SK-N-SH (cell line): ENCODE results near the gene CHRNB2. TPM values are rescaled to one million over a fixed set of nuclear protein-coding genes. Genes with fewer than 3 reads are reported as not detected.

Experiments used
- CTCF ChIA-PET: fragments of 300-600, 350-600 bp; formaldehyde crosslinking; extraction: SDS; loops from one replicate; lab custom pipeline; 2021; lab: Yijun Ruan, JAX
- POLR2A ChIA-PET: fragments of 350-600 bp; sonication (Branson Sonifier 250); formaldehyde crosslinking; extraction: SDS; loops from one replicate; lab custom pipeline; 2020; ENCODE audit warnings: antibody characterized with exemption, inconsistent platforms; lab: Yijun Ruan, JAX
- DNase-seq: peaks from one replicate; pipeline ENCODE4 v3.0.0; 2012
- H2AFZ ChIP-seq: fragments of 200-600 bp; sonication (generic); 2 replicates; pipeline ENCODE4 v1.8.1; 2016; ENCODE audit warnings: antibody characterized with exemption, mild to moderate bottlenecking, low read depth
- H3F3A ChIP-seq: fragments of 200-600 bp; sonication (generic); replicated peaks from 2 replicates; pipeline ENCODE3; 2016; ENCODE audit warnings: antibody characterized with exemption, mild to moderate bottlenecking; ENCODE audit not compliant: insufficient read depth
- H3K27ac ChIP-seq, 2 experiments: fragments of 200-500 bp in 1 of 2; fragments of 200-600 bp in 1 of 2; sonication (Bioruptor generic) in 1 of 2; sonication (generic), shearing (Covaris generic) in 1 of 2; 2 replicates each; pipeline versions ENCODE4 v1.5.1 to v1.6.1; 2014 to 2016; ENCODE audit warnings: low read depth in 2 of 2, inconsistent platforms in 1 of 2, low read length in 1 of 2, mild to moderate bottlenecking in 1 of 2, mixed read lengths in 1 of 2
- H3K27me3 ChIP-seq: fragments of 200-600 bp; sonication (generic), shearing (Covaris generic); 2 replicates; pipeline ENCODE4 v1.6.1; 2016; ENCODE audit warnings: mixed run types; ENCODE audit not compliant: insufficient read depth
- H3K36me3 ChIP-seq, 2 experiments: fragments of 200-500 bp in 1 of 2; fragments of 200-600 bp in 1 of 2; sonication (Bioruptor generic) in 1 of 2; sonication (generic) in 1 of 2; replicated peaks in 1 of 2; 2 replicates each; pipeline versions ENCODE3 to v1.5.1; 2014 to 2016; ENCODE audit warnings: low read length in 1 of 2, mild to moderate bottlenecking in 1 of 2; ENCODE audit not compliant: insufficient read depth in 2 of 2, control insufficient read depth in 1 of 2
- H3K4me1 ChIP-seq, 2 experiments: fragments of 200-500 bp in 1 of 2; fragments of 200-600 bp in 1 of 2; sonication (Bioruptor generic) in 1 of 2; sonication (generic), shearing (Covaris generic) in 1 of 2; 2 replicates each; pipeline versions ENCODE4 v1.5.1 to v1.6.1; 2014 to 2016; ENCODE audit warnings: low read depth in 1 of 2, low read length in 1 of 2, mixed run types in 1 of 2; ENCODE audit not compliant: insufficient read depth in 2 of 2, control insufficient read depth in 1 of 2
- H3K4me2 ChIP-seq: fragments of 200-600 bp; sonication (generic), shearing (Covaris generic); 2 replicates; pipeline ENCODE4 v1.6.1; 2017; ENCODE audit warnings: mixed run types
- H3K4me3 ChIP-seq, 2 experiments: fragments of 200-500 bp in 1 of 2; fragments of 200-600 bp in 1 of 2; sonication (Bioruptor generic) in 1 of 2; sonication (generic), shearing (Covaris generic) in 1 of 2; 2 replicates each; pipeline versions ENCODE4 v1.5.1 to v1.8.1; 2014 to 2016; ENCODE audit warnings: low read depth in 2 of 2, inconsistent platforms in 1 of 2, low read length in 1 of 2, mild to moderate bottlenecking in 1 of 2, mixed read lengths in 1 of 2, moderate library complexity in 1 of 2
- H3K79me2 ChIP-seq: fragments of 200-600 bp; sonication (generic); 2 replicates; pipeline ENCODE4 v1.8.1; 2017; ENCODE audit warnings: mild to moderate bottlenecking; ENCODE audit not compliant: insufficient read depth
- H3K9ac ChIP-seq: fragments of 200-600 bp; sonication (generic); 2 replicates; pipeline ENCODE4 v1.6.1; 2017; ENCODE audit warnings: mixed run types
- H3K9me2 ChIP-seq: fragments of 200-600 bp; sonication (generic); 2 replicates; pipeline ENCODE4 v1.6.1; 2017; ENCODE audit warnings: mixed run types
- H3K9me3 ChIP-seq: fragments of 200-600 bp; sonication (generic); 2 replicates; pipeline ENCODE4 v1.6.1; 2017; ENCODE audit warnings: mixed run types, mild to moderate bottlenecking, moderate library complexity
- H4K20me1 ChIP-seq: fragments of 200-600 bp; sonication (generic); 2 replicates; pipeline ENCODE4 v1.6.1; 2017; ENCODE audit warnings: mild to moderate bottlenecking, mixed run types; ENCODE audit not compliant: insufficient read depth
- GATA2 ChIP-seq: sonication (generic); formaldehyde crosslinking; IDR thresholded peaks from 2 replicates; pipeline ENCODE4 v1.5.0; 2020; ENCODE audit warnings: mild to moderate bottlenecking, missing genetic modification reagents
- NFIC ChIP-seq: IDR thresholded peaks from 2 replicates; pipeline ENCODE4 v1.4.0; 2012; ENCODE audit warnings: borderline replicate concordance
- NRF1 ChIP-seq: IDR thresholded peaks from 2 replicates; pipeline ENCODE4 v1.6.1; 2012; ENCODE audit warnings: low read depth, mild to moderate bottlenecking, low read length
- PBX3 ChIP-seq: IDR thresholded peaks from 2 replicates; pipeline ENCODE4; 2012
- RAD21 ChIP-seq: IDR thresholded peaks from 2 replicates; pipeline ENCODE4 v1.6.1; 2012; ENCODE audit warnings: mild to moderate bottlenecking, low read length
- RFX5 ChIP-seq: IDR thresholded peaks from 2 replicates; pipeline ENCODE4 v1.6.1; 2012; ENCODE audit warnings: mild to moderate bottlenecking, improper control_type of control experiment, low read length
- SIN3A ChIP-seq: IDR thresholded peaks from 2 replicates; pipeline ENCODE4 v1.6.1; 2012; ENCODE audit warnings: low read depth, mild to moderate bottlenecking, low read length, moderate library complexity, borderline replicate concordance
- SMC3 ChIP-seq: IDR thresholded peaks from 2 replicates; pipeline ENCODE4 v1.6.1; 2012; ENCODE audit warnings: low read depth, low read length, improper control_type of control experiment
- TEAD4 ChIP-seq: IDR thresholded peaks from 2 replicates; pipeline ENCODE4 v1.4.0; 2012; ENCODE audit warnings: mild to moderate bottlenecking, borderline replicate concordance; ENCODE audit not compliant: insufficient read depth
- WGBS: methylation state at CpG from one replicate; pipeline ENCODE4 v1.1.6; 2017; ENCODE audit warnings: low lambda C conversion rate; 5-methylcytosine and 5-hydroxymethylcytosine counted together
- polyA plus RNA-seq, 3 experiments: library from polyadenylated mRNA; depleted of rRNA; stranded (reverse); fragments of >200 nt; gene quantifications; 2 replicates each; pipeline ENCODE4 v1.2.3, GENCODE V29; 2012
- TF ChIP-seq, protein P1 (sequence below): IDR thresholded peaks from 2 replicates; pipeline ENCODE4 v1.4.0; 2012; ENCODE audit warnings: low read depth

CHRNB2 gene
- polyA plus RNA-seq, 1 of the 3 experiments (the other 2 are of a cell fraction): 0.64 TPM

- Histone ChIP-seq H3K4me3 (no peak overlapping the region), H2AFZ (no peak overlapping the region; the same call in 1 of the 2 replicates), H3K9ac (peak overlapping the region; percentile 99; the same call in 1 of the 2 replicates), H3K79me2 (peaks cover 90% of the 10 kb centered on the region), H4K20me1 (peaks cover 28% of the 10 kb centered on the region), H3K4me2 (peak overlapping the region; percentile 99), H3K27me3 (no peaks in the 10 kb centered on the region), H3K36me3 (peaks cover 10 to 12% of the 10 kb centered on the region in 2 experiments), H3K4me1 (peaks cover 11 to 14% of the 10 kb centered on the region in 2 experiments), H3K9me2 (no peaks in the 10 kb centered on the region), H3F3A (peaks cover 21% of the 10 kb centered on the region), H3K27ac (peak overlapping the region; percentile 82 to 94; a peak in 3 of 4 replicates), H3K9me3 (no peaks in the 10 kb centered on the region)
- 80% methylated on average over 12 of the region's 12 CpGs for WGBS
- CTCF ChIA-PET: interaction anchor here (1.0 kb wide), 3 partner anchors 33 to 63 kb away, joined by 3 to 4 read pairs (median 3); no protein-coding TSS in a partner anchor
- DNase-seq: no peak
- TF ChIP-seq SIN3A (no peak), PBX3 (no peak), NFIC (no peak), RFX5 (no peak), SMC3 (no peak)
- POLR2A ChIA-PET: no interaction called here
Observed at GRCh38 chr1:154609398-154610380, 42.1 kb downstream of the CHRNB2 start.

- H3K36me3 ChIP-seq: peaks cover 0 to 3% of the 10 kb centered on the region in 2 experiments
- 87% methylated on average over 10 of the region's 10 CpGs for WGBS
- no peak overlapping the region for H3K4me3 ChIP-seq
- CTCF ChIA-PET: interaction anchor here (1.0 kb wide), 1 partner anchor 267 kb away, joined by 3 read pairs; no protein-coding TSS in a partner anchor
- DNase-seq: no peak
- H3K79me2 ChIP-seq: peaks cover 90% of the 10 kb centered on the region
- no peak overlapping the region for H2AFZ ChIP-seq
- peaks cover 26% of the 10 kb centered on the region for H4K20me1 ChIP-seq
- no peak overlapping the region for H3K27ac ChIP-seq
- peaks cover 12 to 13% of the 10 kb centered on the region in 2 experiments for H3K4me1 ChIP-seq
- H3K9ac ChIP-seq: no peak overlapping the region
- peaks cover 21% of the 10 kb centered on the region for H3F3A ChIP-seq
- H3K9me3 ChIP-seq: no peaks in the 10 kb centered on the region
- H3K9me2 ChIP-seq: no peaks in the 10 kb centered on the region
- no peak overlapping the region for H3K4me2 ChIP-seq
- TF ChIP-seq NRF1: no peak
- no peak for TF ChIP-seq GATA2 (CRISPR knock-in tag)
- no peak for TF ChIP-seq TEAD4
- TF ChIP-seq, protein P1, sequence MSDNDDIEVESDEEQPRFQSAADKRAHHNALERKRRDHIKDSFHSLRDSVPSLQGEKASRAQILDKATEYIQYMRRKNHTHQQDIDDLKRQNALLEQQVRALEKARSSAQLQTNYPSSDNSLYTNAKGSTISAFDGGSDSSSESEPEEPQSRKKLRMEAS: no peak
- TF ChIP-seq RAD21: no peak
- TF ChIP-seq, all 33 proteins: peak for 0
- POLR2A ChIA-PET: no interaction called here
- no peaks in the 10 kb centered on the region for H3K27me3 ChIP-seq
Observed at GRCh38 chr1:154611150-154611862, 43.7 kb downstream of the CHRNB2 start.
